Stimulated activated CD8-positive, alpha-beta memory T cell treated with anti-CD3 and anti-CD28 coated beads, Interleukin-15, amount 100 ng/mL, for 4 hours (primary cell): Measurements from ENCODE around the gene COX6A2.
A peak's percentile ranks its signal among the peaks of the same experiment; 100 is the strongest.
"Not testable (repeated sequence)": the region's sequence is repeated elsewhere in the genome, so short reads cannot be mapped to it uniquely, and the experiment has no call there.

Experiments used
- DNase-seq, 2 donors: peaks; one replicate each; pipeline ENCODE4 v3.0.0-alpha.2; 2020; ENCODE audit warnings: low read depth in 2 of 2

Gene COX6A2

GRCh38 chr16:31438414-31438813, 10.3 kb upstream of the COX6A2 start:
- no peak for DNase-seq

GRCh38 chr16:31436221-31437045, 8.3 kb upstream of the COX6A2 start:
- no peak for DNase-seq

GRCh38 chr16:31435341-31436220, 7.4 kb upstream of the COX6A2 start:
- DNase-seq = no peak

DNA sequence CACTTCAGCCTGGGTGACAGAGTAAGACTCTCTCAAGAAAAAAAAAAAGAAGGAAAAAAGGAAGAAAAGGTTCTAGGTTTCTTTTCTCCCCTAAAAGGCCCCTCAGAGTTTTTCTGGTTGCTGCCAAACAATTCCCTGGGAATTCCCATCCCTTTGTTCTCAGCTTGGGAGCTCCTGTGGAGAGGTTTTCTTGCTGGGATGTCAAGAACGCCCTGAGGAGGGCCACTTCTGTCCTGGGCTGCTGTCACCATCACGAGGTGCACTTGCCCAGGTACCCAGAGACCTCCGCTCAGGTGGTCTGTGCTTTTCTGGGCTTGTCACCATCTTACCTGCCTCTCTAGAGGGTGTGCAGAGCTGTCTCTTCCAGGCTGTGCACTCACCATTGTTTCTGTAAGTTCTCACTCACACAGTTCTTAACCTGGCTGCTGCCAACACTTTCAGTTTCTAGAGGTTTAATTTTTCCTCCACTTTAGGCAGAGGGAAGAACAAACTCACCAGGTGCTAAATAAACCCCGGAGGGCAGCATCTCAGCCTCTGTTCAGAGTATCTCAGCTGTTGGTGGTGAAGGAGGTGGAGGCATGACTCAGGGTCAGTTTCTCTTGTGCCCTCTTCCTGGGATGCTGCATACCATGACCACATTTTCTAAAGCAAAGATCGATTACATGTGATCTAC, 2.4 kb upstream of the COX6A2 start:
- DNase-seq = no peak

DNA sequence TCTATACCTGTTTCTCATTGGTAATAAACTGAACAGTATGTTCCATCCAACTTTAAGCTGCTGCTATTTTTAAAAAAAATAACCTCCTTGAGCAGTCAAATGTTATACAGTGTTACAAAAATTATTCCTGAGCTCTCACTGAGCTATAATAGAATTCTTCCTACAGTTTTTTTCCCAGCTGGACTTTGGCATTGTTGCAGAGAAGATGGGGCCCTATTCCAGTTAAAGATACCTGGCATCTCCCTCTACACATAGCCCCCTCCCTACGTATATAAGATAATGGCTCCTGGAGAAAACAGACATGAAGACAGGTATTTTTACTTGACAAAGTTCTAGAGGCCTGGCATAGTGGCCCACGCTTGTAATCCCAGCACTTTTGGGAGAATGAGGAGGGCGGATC, 1.6 kb upstream of the COX6A2 start:
- DNase-seq = no peak

DNA sequence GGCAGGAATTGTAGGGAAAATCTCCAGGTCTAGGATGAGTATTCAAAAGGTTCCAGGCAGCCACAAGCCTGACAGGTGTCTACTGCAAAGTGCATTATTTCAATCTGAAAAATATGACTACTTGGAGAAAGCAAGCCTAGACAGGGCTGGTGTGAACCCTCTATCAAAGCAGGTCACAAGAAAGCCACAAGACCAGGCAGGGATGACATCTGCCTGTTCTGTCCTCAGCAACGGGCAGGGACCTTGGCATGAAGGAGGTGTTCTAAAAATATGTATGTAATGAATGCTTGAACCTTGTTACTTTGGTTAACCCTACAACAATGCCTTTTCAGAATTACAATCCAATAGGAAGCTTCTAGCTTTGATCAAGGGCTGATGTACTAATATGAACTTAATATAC, 1.2 kb upstream of the COX6A2 start:
- no peak for DNase-seq

GRCh38 chr16:31428638-31429247, 583 bp upstream of the COX6A2 start:
- no peak for DNase-seq

- DNase-seq = peak; percentile 68 to 73
Observed at GRCh38 chr16:31427441-31428278, 500 bp downstream of the COX6A2 start.

DNA sequence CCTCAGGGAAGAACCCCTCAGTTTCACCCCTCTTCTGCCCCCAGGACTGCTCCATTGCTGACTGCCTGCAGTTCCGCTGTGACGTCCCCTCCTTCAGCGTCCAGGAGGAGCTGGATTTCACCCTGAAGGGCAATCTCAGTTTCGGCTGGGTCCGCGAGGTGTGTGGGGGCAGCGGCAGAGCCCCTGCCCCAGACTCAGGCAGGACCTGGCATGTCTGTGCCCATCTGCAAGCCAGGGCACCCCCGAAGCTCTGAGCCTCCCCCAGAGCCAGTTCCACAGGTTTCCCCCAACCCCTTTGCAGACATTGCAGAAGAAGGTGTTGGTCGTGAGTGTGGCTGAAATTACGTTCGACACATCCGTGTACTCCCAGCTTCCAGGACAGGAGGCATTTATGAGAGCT, 4.4 kb downstream of the COX6A2 start:
- no peak for DNase-seq

DNA sequence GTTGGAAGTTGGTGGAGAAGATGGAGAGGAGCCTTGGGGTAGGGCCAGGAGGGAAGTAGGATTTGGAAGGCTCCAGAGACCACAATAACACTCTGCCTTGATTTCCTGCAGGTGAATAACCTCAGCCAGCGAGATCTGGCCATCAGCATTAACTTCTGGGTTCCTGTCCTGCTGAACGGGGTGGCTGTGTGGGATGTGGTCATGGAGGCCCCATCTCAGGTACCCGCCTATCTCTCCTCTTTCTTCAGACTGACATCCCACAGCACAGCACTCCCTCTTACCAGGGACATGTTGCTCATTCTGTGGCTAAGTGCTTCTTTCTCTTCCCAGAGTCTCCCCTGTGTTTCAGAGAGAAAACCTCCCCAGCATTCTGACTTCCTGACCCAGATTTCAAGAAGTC, 4.9 kb downstream of the COX6A2 start:
- no peak for DNase-seq

DNA sequence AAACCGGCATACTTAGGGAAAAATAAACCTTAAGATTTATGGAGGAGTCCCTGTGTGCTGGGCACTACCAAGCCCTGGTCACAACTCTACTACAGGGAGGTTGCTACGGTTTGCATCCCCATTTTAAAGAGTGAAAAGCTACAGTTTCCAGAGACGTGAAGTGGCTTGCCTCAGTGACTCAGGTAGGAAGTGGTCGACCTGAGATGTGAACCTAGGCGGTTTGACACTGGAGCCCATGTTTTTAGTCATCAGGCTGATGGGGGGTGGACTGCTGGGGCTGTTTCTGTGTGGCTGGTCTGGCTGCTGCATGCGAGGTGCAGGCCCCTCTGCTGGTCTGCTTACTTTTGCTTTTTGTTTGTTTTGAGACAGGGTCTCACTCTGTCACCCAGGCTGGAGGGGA, 6.6 kb downstream of the COX6A2 start:
- DNase-seq = peak; percentile 25 to 36

DNA sequence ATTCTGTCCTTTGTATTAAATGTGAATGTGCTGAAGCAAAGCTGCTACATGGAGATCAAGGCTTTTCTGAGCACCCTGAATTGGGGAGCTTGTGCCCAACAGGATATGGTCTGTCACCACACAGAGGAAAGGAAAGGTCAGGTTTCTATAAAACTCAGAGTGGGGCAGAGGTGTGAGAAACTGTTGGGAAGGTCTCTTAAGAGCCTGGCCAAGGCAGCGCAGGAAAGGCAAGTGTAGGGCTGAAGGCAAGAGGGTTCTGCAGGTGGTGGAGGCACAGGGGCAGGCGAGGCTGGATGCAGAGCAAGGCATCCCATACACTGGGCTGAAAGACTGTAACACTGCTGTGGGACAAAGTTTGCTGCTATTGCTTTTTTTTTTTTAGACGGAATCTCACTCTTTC, 8.1 kb downstream of the COX6A2 start:
- no peak for DNase-seq

- DNase-seq = no peak
Observed at GRCh38 chr16:31417916-31418315, 10.2 kb downstream of the COX6A2 start.

DNA sequence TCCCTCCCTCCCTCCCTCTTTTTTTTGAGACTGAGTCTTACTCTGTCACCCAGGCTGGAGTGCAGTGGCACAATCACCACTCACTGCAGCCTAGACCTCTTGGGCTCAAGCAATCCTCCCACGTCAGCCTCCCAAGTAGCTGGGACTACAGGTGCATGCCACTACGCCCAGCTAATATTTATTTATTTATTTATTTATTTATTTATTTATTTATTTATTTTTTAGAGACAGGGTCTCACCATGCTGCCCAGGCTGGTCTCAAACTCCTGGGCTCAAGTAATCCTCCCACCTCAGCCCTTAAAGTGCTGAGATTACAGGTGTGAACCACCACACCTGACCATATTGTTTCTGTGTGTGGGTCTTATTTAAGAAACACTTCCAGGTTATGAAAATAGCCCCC, 11.1 kb downstream of the COX6A2 start:
- not testable (repeated sequence) for DNase-seq

GRCh38 chr16:31416371-31416770, 11.8 kb downstream of the COX6A2 start:
- no peak for DNase-seq

DNA sequence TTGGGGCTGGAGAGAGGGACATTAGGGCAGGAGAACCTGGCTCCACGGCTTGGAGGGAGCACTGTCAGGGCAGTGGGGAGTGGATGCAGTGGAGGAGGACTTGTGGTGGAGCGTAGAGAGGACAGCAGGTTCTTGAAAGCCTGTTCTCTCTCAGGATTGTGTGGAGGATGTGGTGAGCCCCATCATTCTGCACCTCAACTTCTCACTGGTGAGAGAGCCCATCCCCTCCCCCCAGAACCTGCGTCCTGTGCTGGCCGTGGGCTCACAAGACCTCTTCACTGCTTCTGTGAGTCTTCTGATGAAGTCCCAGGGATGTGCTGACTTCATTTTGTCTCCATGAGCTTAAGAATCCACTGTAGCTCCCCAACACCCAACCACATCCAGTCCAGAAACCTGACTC, 13.5 kb downstream of the COX6A2 start:
- no peak for DNase-seq

GRCh38 chr16:31413943-31414342, 14.2 kb downstream of the COX6A2 start:
- DNase-seq = no peak

GRCh38 chr16:31413381-31413780, 14.8 kb downstream of the COX6A2 start:
- DNase-seq = no peak

- DNase-seq = no peak
Observed at GRCh38 chr16:31412750-31413149, 15.4 kb downstream of the COX6A2 start.

GRCh38 chr16:31411024-31411844, 16.9 kb downstream of the COX6A2 start:
- no peak for DNase-seq
